Stimulated activated CD8-positive, alpha-beta memory T cell treated with anti-CD3 and anti-CD28 coated beads, Interleukin-12 subunit alpha, Interleukin-12 subunit beta, amount 100 ng/mL, for 4 hours (primary cell): ENCODE results near the gene CTU1.
A peak's percentile ranks its signal among the peaks of the same experiment; 100 is the strongest.

Experiments
- DNase-seq: peaks from one replicate; pipeline ENCODE4 v3.0.0-alpha.2; 2020; ENCODE audit warnings: low read depth

The CTU1 gene

GRCh38 chr19:51103926-51104341 is 4.3 kb downstream of the CTU1 start:
- no peak for DNase-seq

DNA sequence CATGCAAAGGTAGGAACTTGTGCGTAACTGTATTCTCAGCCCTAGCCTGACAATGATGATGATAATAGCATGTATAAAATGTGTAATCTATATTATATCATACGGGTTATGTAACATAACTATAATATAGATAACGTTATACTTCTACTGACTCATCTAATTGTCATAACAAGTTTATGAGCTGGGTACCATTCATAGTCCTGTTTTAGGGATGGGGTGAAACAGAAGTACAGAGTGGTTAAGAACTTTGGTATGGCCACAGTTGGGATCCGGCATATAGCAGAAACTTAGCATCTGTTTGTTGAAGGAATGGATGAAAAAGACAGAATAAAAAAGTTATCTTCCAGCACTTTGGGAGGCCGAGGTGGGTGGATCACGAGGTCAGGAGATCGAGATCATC is 5.2 kb downstream of the CTU1 start:
- no peak for DNase-seq

- DNase-seq = no peak
Observed at GRCh38 chr19:51101171-51101865, 6.9 kb downstream of the CTU1 start.

GRCh38 chr19:51100601-51101000 is 7.6 kb downstream of the CTU1 start:
- DNase-seq = no peak

DNA sequence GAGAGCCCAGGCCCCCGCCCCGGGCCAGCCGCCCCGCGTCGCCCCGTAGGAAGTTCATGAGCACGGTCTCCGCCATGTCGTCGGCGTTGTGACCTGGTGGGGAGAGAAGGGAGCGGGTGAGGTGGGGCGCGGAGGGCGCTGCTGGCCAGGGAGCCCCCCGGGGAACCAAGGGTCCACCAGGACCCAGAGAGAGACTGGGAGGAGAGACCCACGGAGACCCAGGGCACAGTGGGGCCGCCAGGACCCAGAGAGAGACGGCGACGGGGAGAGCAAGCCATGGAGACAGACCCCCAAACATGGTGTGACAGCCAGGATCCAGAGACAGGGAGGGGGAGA is 9.2 kb downstream of the CTU1 start:
- DNase-seq = no peak

DNA sequence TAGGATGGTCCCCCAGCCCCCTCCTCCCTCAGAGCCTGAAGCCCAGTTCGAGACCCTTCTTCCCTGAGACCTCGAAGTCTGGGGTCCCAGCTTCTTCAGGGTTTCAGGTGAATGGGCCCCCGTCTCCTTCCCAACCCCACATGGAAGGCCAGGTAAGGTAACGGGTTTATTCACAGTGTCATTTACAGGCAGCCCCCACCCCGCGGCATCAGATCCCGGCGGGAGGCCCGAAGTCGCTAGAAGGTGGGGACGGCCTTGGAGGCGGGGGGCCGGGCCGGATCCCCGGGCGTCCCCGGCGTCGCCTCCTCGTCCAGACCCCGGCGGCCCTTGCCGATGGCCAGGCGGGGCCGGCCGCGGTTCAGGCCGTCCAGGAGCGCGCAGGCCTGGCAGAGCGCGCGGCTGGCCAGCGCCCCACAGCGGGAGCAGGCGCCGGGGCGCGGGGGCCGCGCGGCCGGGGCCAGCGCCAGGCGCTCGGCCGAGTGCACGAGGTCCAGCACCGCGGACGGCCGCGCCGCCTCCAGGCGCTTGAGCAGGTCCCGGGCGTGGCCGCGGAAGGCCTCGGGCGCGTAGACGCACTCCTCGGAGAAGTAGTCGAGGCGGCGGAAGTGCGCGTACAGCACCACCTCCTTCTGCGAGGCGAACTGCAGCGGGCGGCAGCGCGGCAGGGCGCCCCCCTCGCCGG is 9.7 kb downstream of the CTU1 start:
- DNase-seq = no peak

DNA sequence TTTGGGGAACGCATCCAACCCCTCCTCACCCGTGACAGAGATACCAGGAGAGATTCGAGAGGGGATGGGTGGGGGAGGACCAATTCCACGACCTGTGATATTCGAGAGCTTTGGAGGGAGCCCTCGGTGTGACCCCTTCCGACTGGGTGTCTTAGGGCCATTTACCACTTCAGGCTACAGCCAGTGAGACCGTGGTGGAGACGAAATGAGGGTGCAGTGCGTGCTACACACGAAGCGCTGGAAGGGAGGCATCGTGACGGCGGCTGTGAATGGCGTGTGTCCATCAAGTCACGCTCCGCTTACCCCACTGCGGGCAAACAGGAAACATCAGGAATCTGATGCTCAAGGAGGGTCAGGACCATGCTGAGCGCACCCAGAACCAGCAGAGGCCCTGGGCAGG is 10.4 kb downstream of the CTU1 start:
- no peak for DNase-seq

DNA sequence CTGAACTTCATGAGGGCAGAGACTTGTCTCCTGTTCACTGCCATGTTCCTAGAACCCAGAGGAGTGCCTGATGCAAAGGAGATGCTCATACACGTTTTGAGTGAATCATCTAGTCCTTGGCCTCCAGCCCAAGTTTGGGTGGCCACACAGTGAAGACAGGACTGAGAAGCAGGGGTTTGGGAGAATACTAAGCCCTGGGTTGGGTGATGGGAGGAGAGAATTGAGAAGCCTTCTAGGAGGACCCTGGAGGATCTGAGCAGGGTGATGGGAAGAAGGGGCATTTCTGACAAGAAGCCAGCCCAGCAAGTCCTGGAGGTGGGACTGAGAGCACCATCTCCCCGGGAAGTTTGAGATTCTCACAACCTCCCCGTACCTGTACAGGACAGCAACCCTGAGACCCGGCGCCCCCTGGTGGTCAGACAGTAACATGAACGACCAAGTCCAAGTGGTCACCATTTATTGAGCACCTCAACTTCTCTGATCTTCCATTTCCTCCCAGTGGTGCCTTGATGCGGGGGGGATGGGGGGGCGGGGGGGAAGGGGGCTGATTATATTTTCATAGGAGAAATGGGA is 11.0 kb downstream of the CTU1 start:
- DNase-seq = peak; percentile 42

DNA sequence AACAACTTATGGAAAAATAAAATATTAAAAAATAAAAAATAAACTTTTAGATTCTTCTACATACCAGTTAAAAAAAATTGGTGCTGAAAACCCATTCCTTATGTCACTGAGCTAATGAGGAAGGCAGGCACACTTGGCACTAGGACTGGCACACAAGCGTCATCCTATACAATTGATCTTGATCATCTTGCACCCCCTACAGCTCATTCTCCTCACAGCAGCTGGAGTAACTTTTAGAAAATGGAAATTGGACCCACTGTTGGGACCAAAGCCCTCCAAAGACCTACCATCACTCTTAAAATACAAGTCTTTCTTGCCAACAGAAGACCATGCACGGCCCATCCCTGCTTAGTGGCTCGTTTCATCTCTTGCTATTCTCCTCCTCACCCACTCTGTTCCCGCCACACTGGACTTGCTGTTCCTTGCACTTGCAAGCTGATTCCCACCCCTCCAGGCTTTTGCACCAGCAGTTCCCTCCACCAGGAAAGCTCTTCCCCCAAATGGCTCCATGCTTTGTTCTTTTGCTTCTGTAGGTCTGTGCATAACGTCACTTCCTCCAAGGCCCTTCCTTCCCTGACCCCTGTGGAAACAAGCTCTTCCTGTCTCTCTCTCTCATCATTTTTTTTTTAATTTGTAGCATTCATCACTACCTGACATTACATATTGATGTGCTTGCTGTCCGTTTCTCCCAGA is 11.6 kb downstream of the CTU1 start:
- DNase-seq = no peak

DNA sequence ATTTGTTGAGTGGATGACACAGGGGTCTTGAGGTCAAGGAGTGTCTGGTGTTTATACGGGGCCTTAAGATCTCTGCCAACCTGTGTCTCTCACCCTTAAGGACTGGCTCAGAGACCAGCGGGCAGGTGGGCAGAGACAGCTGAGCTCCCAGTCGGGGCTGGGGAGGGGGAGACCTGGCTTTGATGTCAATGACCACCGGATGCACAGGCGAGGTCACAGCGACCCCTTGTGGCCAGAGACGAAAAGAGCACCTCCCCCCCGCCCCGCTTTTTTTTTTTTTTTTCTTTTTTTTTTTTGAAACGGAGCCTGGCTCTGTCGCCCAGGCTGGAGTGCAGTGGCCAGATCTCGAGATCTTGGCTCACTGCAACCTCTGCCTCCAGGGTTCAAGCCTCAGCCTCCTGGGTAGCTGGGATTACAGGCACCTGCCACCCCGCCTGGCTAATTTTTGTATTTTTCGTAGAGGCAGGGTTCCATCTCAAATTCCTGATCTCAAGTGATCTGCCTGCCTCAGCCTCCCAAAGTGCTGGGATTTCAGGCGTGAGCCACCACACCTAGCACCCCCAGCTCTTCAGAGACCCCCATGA is 13.4 kb downstream of the CTU1 start:
- no peak for DNase-seq

GRCh38 chr19:51093510-51094345 is 14.5 kb downstream of the CTU1 start:
- DNase-seq = no peak

DNA sequence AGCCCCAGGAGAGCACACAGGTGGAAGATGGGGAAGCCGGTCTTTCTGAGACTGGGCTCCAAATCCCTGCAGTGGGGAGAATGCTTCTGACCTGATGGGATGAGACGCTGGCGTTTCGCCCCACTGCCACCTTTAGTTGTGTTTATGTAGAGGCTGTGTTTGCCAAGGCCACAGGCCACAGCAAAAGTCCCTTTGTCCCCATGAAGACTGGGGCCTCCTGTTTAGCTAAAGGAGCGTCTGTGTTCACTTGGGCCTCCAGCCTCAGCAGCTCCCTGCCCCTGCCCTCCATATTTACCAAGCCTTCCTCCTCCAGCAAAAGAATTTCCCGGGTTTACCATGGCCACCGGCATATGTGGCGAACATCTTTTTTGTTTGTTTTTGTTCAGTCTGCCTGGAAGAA is 15.1 kb downstream of the CTU1 start:
- no peak for DNase-seq

DNA sequence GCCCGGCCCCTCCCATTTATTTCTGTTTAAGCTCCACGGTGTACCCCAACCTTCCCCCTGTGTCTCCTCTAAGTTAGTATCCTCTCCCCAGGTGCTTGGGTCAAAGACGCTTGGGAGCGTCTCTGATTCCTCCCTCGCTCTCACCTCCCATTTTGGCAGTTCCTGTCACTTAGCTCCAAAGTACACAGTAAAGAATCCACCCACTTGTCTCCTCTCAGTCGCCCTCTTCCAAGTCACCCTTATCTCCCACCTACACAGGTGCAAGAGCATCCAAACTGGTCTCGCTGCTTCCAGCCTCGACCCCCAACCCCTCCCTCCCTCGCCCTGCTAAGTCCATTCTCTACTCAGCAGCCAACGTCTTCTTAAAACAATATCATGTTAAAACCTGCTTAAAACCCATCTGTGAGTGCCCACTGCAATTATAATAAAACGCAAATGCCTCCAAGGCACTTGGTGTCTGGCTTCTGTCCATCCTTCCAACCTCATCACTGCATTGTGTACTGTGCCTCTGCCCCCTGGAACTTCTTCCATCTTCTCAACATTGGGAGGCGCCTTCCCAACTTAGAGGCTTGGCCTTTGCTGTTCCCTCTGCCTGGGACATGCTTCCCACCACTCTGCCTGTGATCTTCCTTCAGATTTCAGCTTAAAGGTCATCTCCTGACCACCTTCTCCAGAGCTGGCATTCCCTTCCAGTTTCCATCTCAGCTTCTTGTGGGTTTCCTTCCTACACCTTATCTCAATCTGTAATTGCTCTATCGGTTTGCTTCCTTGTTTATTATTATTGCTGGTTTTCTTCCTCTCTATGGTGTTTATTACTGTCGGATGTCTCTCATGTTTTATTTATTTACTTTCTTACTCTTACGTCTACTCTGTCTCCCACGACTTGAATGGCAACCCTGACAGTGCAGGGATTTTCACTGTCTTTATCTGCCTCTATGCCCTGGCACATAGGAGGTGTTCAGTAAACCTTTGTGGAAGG is 16.0 kb downstream of the CTU1 start:
- no peak for DNase-seq

DNA sequence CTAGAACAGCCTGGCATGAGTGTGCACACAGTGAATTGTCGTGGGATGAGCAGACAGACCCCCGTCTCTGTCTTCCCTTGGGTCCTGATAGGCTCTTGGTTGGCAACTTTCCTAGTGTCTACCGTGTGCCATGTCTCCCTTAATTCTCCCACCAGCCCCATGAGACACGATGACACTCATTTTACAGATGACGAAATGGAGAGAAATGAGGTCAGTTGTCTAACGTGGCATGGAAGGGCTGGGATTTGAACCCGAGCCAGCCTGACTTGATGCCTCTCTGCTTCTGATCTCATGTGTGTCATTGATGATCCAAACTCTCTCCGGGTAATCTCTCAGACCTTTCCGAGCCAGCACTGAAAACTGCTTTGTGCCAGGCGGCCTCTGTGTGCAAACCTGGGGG is 17.1 kb downstream of the CTU1 start:
- DNase-seq = no peak

GRCh38 chr19:51090471-51090870 is 17.7 kb downstream of the CTU1 start:
- DNase-seq = no peak

DNA sequence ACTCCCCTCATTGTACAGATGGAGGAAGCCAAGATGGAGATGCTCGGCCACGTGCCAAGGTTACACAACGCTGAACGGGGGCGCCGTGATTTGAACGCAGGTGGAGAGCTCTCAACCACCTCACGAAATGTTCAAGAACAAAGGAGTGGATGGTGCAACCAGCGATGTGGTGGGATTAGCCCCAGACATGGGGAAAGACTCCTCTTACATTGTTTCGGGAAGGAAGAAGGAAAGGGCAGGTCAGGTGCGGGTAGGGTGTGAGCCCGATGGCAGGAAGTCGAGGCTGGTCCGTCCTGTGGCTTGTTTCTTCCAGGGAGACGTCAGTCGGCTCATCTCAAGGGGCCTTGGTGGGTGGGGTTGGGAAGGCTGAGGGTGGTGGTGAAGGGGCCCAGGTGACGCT is 18.4 kb downstream of the CTU1 start:
- no peak for DNase-seq

DNA sequence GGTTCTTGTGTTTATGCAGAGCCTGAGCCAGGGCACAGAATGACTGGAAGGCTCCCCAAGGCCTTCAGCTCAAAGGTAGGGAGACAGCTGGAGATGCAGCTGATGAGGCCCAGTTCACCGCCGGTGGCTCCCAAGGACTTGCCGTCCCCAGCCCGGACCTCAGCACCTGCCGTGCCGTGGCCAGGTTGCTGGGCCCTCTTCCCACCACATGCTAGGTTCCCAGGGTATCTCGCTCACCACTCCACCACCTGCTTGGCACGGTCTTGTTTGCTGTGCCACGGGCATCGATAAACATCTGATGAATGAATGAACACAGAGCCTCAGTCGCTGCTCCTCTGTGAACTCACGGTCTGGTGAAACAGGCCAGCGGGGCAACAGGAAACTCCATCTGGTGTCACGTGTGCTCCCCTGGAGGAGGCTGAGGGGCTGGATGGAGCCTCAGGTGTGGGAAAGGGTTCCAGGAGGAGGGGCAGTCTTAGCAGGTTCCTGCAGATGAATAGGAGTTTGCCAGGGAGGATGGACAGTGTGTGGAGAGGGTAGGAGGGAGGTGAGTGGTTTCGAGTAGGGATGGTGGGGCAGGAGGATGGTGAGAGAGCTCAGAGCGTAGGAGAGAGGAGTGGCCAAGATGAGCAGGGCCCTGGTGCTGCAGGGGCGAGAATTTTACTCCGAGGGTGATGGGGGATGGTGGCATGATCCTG is 21.9 kb downstream of the CTU1 start:
- DNase-seq = no peak

- DNase-seq = no peak
Observed at GRCh38 chr19:51084505-51084904, 23.7 kb downstream of the CTU1 start.

DNA sequence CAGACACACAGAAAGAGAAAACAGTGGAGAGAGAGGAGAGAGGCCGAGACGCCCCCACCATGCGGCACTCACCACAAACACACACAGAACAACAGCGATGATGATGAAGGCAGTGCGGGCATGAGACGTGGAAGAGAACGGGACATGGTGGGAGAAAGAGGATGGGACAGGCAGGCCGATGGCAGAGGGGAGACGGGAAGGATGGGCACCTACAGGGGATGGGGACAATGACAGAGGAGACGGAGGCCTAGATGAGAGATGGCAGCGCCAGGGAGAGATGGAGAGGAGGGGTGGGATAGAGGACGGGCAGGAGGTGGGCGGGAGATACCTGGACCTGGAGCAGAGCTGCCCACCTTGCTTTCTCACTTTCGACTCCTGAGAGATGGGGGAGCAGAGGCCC is 24.4 kb downstream of the CTU1 start:
- DNase-seq = no peak

GRCh38 chr19:51083181-51083580 is 25.0 kb downstream of the CTU1 start:
- no peak for DNase-seq
